HepG2 (cell line): ENCODE results near the gene TCERG1L. TPM values are rescaled to one million over a fixed set of nuclear protein-coding genes. Genes with fewer than 3 reads are reported as not detected.

Experiments
- ATAC-seq: fragments of 200-7000 bp; cut with Tn5 transposase; 3 replicates; pipeline ENCODE4 v1.9.1; 2020; ENCODE audit warnings: mild to moderate bottlenecking, moderate library complexity
- BruUV-seq: library from RNA; stranded (reverse); fragments of 400-500 nt; replicated peaks from 2 replicates; lab custom pipeline; 2021; lab: Mats Ljungman, UMichigan
- CTCF ChIA-PET: fragments of 300-600 bp; formaldehyde crosslinking; extraction: SDS; loops from one replicate; lab custom pipeline; 2021; ENCODE audit warnings: low total read pairs, inconsistent platforms, low intra/inter-chr PET ratio; lab: Yijun Ruan, JAX
- POLR2A ChIA-PET: fragments of 350-600 bp; sonication (Branson Sonifier 250); formaldehyde crosslinking; loops from one replicate; lab custom pipeline; 2020; ENCODE audit warnings: antibody characterized with exemption, inconsistent platforms; lab: Yijun Ruan, JAX
- DNase-seq: peaks from one replicate; pipeline ENCODE4 v3.0.0-alpha.2; 2015; ENCODE audit warnings: low spot score
- FAIRE-seq: peaks from 3 replicates; lab custom pipeline; 2011; peaks lifted over from hg19 to GRCh38; lab: Jason Lieb, UNC
- H2AFZ ChIP-seq: one replicate; pipeline ENCODE4 v1.6.1; 2011; ENCODE audit warnings: low read length, inconsistent platforms
- H3K27ac ChIP-seq: fragments of 300-600 bp; 3 replicates; pipeline ENCODE4 v1.8.0; 2011; ENCODE audit warnings: mixed run types, mild to moderate bottlenecking, mixed read lengths, low read length, inconsistent platforms; ENCODE audit not compliant: insufficient read depth; ENCODE audit errors: extremely low read length
- H3K27me3 ChIP-seq, 2 experiments: fragments of 200-600 bp in 1 of 2; 2 replicates in 1 of 2; 3 replicates in 1 of 2; pipeline versions ENCODE4 v1.6.0 to v1.8.0; 2011; ENCODE audit warnings: low read length in 2 of 2, mild to moderate bottlenecking in 2 of 2, moderate library complexity in 2 of 2, inconsistent platforms in 1 of 2; ENCODE audit not compliant: insufficient read depth in 2 of 2, control insufficient read depth in 1 of 2
- H3K36me3 ChIP-seq, 2 experiments: fragments of 200-600 bp in 1 of 2; replicated peaks in 1 of 2; 2 replicates in 1 of 2; 3 replicates in 1 of 2; pipeline versions ENCODE4 v1.5.1 to v1.8.0; 2011; ENCODE audit warnings: low read length in 2 of 2, inconsistent platforms in 1 of 2; ENCODE audit not compliant: insufficient read depth in 2 of 2, control insufficient read depth in 1 of 2
- H3K4me1 ChIP-seq: 2 replicates; pipeline ENCODE4 v1.5.1; 2012; ENCODE audit warnings: low read length, inconsistent platforms; ENCODE audit not compliant: insufficient read depth
- H3K4me2 ChIP-seq: 2 replicates; pipeline ENCODE4 v1.6.0; 2011; ENCODE audit warnings: low read depth, low read length, inconsistent platforms
- H3K4me3 ChIP-seq, 3 experiments: fragments of 200-600 bp in 1 of 3; sonication (generic), shearing (Covaris generic) in 1 of 3; replicated peaks in 1 of 3; 2 replicates each; pipeline ENCODE4 v1.5.1; 2011 to 2016; ENCODE audit warnings: low read length in 3 of 3, inconsistent platforms in 2 of 3, low read depth in 2 of 3, mild to moderate bottlenecking in 2 of 3, control low read depth in 1 of 3, mixed read lengths in 1 of 3; ENCODE audit not compliant: insufficient read depth in 1 of 3
- H3K79me2 ChIP-seq: one replicate; pipeline ENCODE4 v1.6.1; 2011; ENCODE audit warnings: low read length, inconsistent platforms; ENCODE audit not compliant: insufficient read depth
- H3K9ac ChIP-seq: 2 replicates; pipeline ENCODE4 v1.6.0; 2011; ENCODE audit warnings: mild to moderate bottlenecking, low read depth, low read length, inconsistent platforms; ENCODE audit not compliant: insufficient read depth
- H3K9me3 ChIP-seq: 2 replicates; pipeline ENCODE4 v1.5.1; 2012; ENCODE audit warnings: mild to moderate bottlenecking, low read length
- H4K20me1 ChIP-seq: 2 replicates; pipeline ENCODE4 v1.6.0; 2011; ENCODE audit warnings: inconsistent platforms, mild to moderate bottlenecking, low read length, moderate library complexity; ENCODE audit not compliant: insufficient read depth
- KIAA2018 ChIP-seq: sonication (generic); formaldehyde crosslinking; IDR thresholded peaks from 2 replicates; pipeline ENCODE4 v1.5.0; 2020; ENCODE audit warnings: mild to moderate bottlenecking, missing genetic modification reagents, borderline replicate concordance
- KLF6 ChIP-seq: IDR thresholded peaks from 2 replicates; pipeline ENCODE4 v1.8.0; 2016; ENCODE audit warnings: missing biosample characterization, missing genetic modification reagents
- ZHX1 ChIP-seq: sonication (generic); formaldehyde crosslinking; IDR thresholded peaks from 2 replicates; pipeline ENCODE4 v1.8.1; 2022; ENCODE audit warnings: low read depth, mild to moderate bottlenecking, missing genetic modification reagents
- WGBS: methylation state at CpG from one replicate; pipeline ENCODE4 v1.1.6; 2017; ENCODE audit warnings: low lambda C conversion rate; 5-methylcytosine and 5-hydroxymethylcytosine counted together
- in situ Hi-C: cut with HindIII; loops from 2 replicates; pipeline ENCODE4 v1.10.0; 2017; ENCODE audit warnings: low pct_unique_long_range_greater_than_20kb; ENCODE audit not compliant: extremely low pct_ligation_motif_present
- intact Hi-C: fragments of 100-400 bp; cut with micrococcal nuclease; formaldehyde crosslinking; loops from one replicate; pipeline ENCODE4 v1.10.0; 2022; ENCODE audit not compliant: unreplicated experiment
- polyA plus RNA-seq, 8 experiments: library from polyadenylated mRNA; depleted of rRNA in 3 of 8; stranded (reverse) in 7 of 8; unstranded in 1 of 8; fragments of >200 nt; fragmentation: Illumina TruSeq in 4 of 8; extraction: Trizol in 4 of 8; gene quantifications; 2 replicates each; pipeline versions ENCODE4 v1.2.1 to v1.2.3, GENCODE V29; 2011 to 2016; ENCODE audit warnings: low read depth in 4 of 8, missing spikeins in 1 of 8, mixed read lengths in 1 of 8; ENCODE audit not compliant: insufficient read depth in 1 of 8
- total RNA-seq, 5 experiments: library from RNA; depleted of rRNA; stranded (reverse); fragments of >200 nt; fragmentation: Illumina TruSeq; extraction: Trizol; gene quantifications; 2 replicates each; pipeline ENCODE4 v1.2.3, GENCODE V29; 2016; ENCODE audit warnings: low read depth in 1 of 5

Gene TCERG1L
- total and polyA plus RNA-seq, 2 of the 13 experiments (the other 11 are each of a cell fraction or from before 2014, with no cell fraction given), result not detected

- FAIRE-seq (no peak), DNase-seq (no peak), ATAC-seq (no peak)
- no peaks in the 10 kb centered on the region for H3K36me3 ChIP-seq
- H4K20me1 ChIP-seq, result no peaks in the 10 kb centered on the region
- H2AFZ ChIP-seq, result no peak overlapping the region
- no peak overlapping the region for H3K27ac ChIP-seq
- no peak overlapping the region for H3K4me3 ChIP-seq
- BruUV-seq, result no TSS peak
- H3K79me2 ChIP-seq, result no peaks in the 10 kb centered on the region
- WGBS, result 18% methylated on average over 13 of the region's 18 CpGs
- H3K4me2 ChIP-seq, result no peak overlapping the region
- H3K9me3 ChIP-seq, result no peaks in the 10 kb centered on the region
- in situ Hi-C loops (no loop called here), intact Hi-C loops (no loop called here)
- POLR2A ChIA-PET, result no interaction called here
- H3K9ac ChIP-seq, result no peak overlapping the region
- no peaks in the 10 kb centered on the region for H3K4me1 ChIP-seq
- H3K27me3 ChIP-seq, result peaks cover 8 to 40% of the 10 kb centered on the region in 2 experiments; a peak in 4 of 5 replicates
- CTCF ChIA-PET, result no interaction called here
- no peak for TF ChIP-seq KIAA2018 (CRISPR knock-in tag)
- no peak for TF ChIP-seq KLF6 (CRISPR knock-in tag)
- no peak for TF ChIP-seq ZHX1 (CRISPR knock-in tag)
Measured at GRCh38 chr10:131250454-131251145, 60.9 kb downstream of the TCERG1L start.
